Neural cell (in vitro differentiated cells): Measurements from ENCODE around the gene ELSPBP1. TPM values are rescaled to one million over a fixed set of nuclear protein-coding genes. Genes with fewer than 3 reads are reported as not detected.

Source experiments
- H2AFZ ChIP-seq: fragments of 200-600, 300-800 bp; sonication (generic), shearing (Covaris generic); 2 replicates; pipeline ENCODE4 v1.6.0; 2014; ENCODE audit warnings: low read depth, mild to moderate bottlenecking, antibody characterized with exemption, low read length, moderate library complexity
- H3F3A ChIP-seq: fragments of 200-600 bp; shearing (Covaris generic); 2 replicates; pipeline ENCODE4 v1.6.1; 2016; ENCODE audit warnings: mild to moderate bottlenecking, moderate library complexity, mixed read lengths, antibody characterized with exemption, low read length; ENCODE audit not compliant: insufficient read depth, poor library complexity, severe bottlenecking
- H3K27ac ChIP-seq: fragments of 200-600, 300-800 bp; sonication (generic), shearing (Covaris generic); 2 replicates; pipeline ENCODE4 v1.5.1; 2014; ENCODE audit warnings: mild to moderate bottlenecking, low read length, moderate library complexity
- H3K27me3 ChIP-seq: fragments of 300-800, 200-600 bp; sonication (generic), shearing (Covaris generic); 2 replicates; pipeline ENCODE4 v1.6.0; 2014; ENCODE audit warnings: mild to moderate bottlenecking, low read depth, low read length, moderate library complexity; ENCODE audit not compliant: insufficient read depth
- H3K36me3 ChIP-seq: fragments of 300-800, 200-600 bp; sonication (generic), shearing (Covaris generic); 2 replicates; pipeline ENCODE4 v1.5.1; 2014; ENCODE audit warnings: mild to moderate bottlenecking, antibody characterized with exemption, low read length, moderate library complexity; ENCODE audit not compliant: insufficient read depth
- H3K4me2 ChIP-seq: fragments of 300-800, 200-600 bp; sonication (generic), shearing (Covaris generic); 2 replicates; pipeline ENCODE4 v1.6.0; 2014; ENCODE audit warnings: mild to moderate bottlenecking, low read length
- H3K4me3 ChIP-seq: fragments of 300-800, 200-600 bp; sonication (generic), shearing (Covaris generic); 2 replicates; pipeline ENCODE4 v1.5.1; 2014; ENCODE audit warnings: mild to moderate bottlenecking, low read length, moderate library complexity
- H3K79me2 ChIP-seq: fragments of 200-600 bp; shearing (Covaris generic); replicated peaks from 2 replicates; pipeline ENCODE4 v1.6.0; 2014; ENCODE audit warnings: mild to moderate bottlenecking, low read length, moderate library complexity; ENCODE audit not compliant: insufficient read depth
- H3K9ac ChIP-seq: fragments of 300-800, 200-600 bp; sonication (generic), shearing (Covaris generic); 2 replicates; pipeline ENCODE4 v1.6.1; 2016; ENCODE audit warnings: mild to moderate bottlenecking, low read length, mixed read lengths
- H3K9me2 ChIP-seq: fragments of 200-600 bp; shearing (Covaris generic); 2 replicates; pipeline ENCODE4 v1.6.1; 2016; ENCODE audit warnings: mild to moderate bottlenecking, low read length, mixed read lengths; ENCODE audit not compliant: insufficient read depth
- H3K9me3 ChIP-seq: fragments of 200-600, 300-800 bp; sonication (generic), shearing (Covaris generic); 2 replicates; pipeline ENCODE4 v1.6.1; 2016; ENCODE audit warnings: mild to moderate bottlenecking, mixed run types, low read length, moderate library complexity, mixed read lengths
- H4K20me1 ChIP-seq: fragments of 200-600 bp; shearing (Covaris generic); 2 replicates; pipeline ENCODE4 v1.6.1; 2016; ENCODE audit warnings: mild to moderate bottlenecking, mixed run types; ENCODE audit not compliant: insufficient read depth
- CTCF ChIP-seq: fragments of 450-650 bp; IDR thresholded peaks from 2 replicates; pipeline ENCODE4 v1.5.1; 2014; ENCODE audit warnings: antibody characterized with exemption, mild to moderate bottlenecking, moderate library complexity; ENCODE audit not compliant: poor library complexity, severe bottlenecking
- EP300 ChIP-seq: fragments of 450-650 bp; conservative IDR thresholded peaks from 2 replicates; pipeline ENCODE4 v1.6.1; 2014; ENCODE audit warnings: antibody characterized with exemption, mild to moderate bottlenecking, moderate library complexity; ENCODE audit not compliant: poor library complexity, severe bottlenecking
- EZH2 ChIP-seq: fragments of 200-600, 300-800 bp; shearing (Covaris generic), sonication (generic); IDR thresholded peaks from 2 replicates; pipeline ENCODE4 v1.6.1; 2014; ENCODE audit warnings: antibody characterized with exemption, low read length, borderline replicate concordance, mild to moderate bottlenecking; ENCODE audit not compliant: insufficient read depth, poor library complexity, severe bottlenecking
- MXI1 ChIP-seq: fragments of 450-650 bp; conservative IDR thresholded peaks from 2 replicates; pipeline ENCODE4 v1.6.1; 2014; ENCODE audit warnings: antibody characterized with exemption, mild to moderate bottlenecking; ENCODE audit not compliant: poor library complexity, severe bottlenecking
- POLR2AphosphoS5 ChIP-seq: IDR thresholded peaks from 2 replicates; pipeline ENCODE4 v1.6.1; 2012
- RAD21 ChIP-seq: fragments of 450-650 bp; conservative IDR thresholded peaks from 2 replicates; pipeline ENCODE4 v1.6.1; 2014; ENCODE audit warnings: antibody characterized with exemption, mild to moderate bottlenecking, moderate library complexity
- REST ChIP-seq: IDR thresholded peaks from 2 replicates; pipeline ENCODE4 v1.6.1; 2012; ENCODE audit warnings: borderline replicate concordance
- SMC3 ChIP-seq: fragments of 450-650 bp; conservative IDR thresholded peaks from 2 replicates; pipeline ENCODE4 v1.6.1; 2014; ENCODE audit warnings: antibody characterized with exemption, mild to moderate bottlenecking, moderate library complexity; ENCODE audit not compliant: poor library complexity
- TAF1 ChIP-seq: IDR thresholded peaks from 2 replicates; pipeline ENCODE4 v1.6.1; 2012; ENCODE audit warnings: low read depth
- polyA plus RNA-seq: library from polyadenylated mRNA; depleted of rRNA; stranded (reverse); fragments of >200 nt; gene quantifications from 2 replicates; pipeline ENCODE4 v1.2.3, GENCODE V29; 2014

The ELSPBP1 gene
- polyA plus RNA-seq, 1 donor from 2014 or later: not detected

- H3K9me2 ChIP-seq: no peaks in the 10 kb centered on the region
- no peaks in the 10 kb centered on the region for H3F3A ChIP-seq
- H4K20me1 ChIP-seq: no peaks in the 10 kb centered on the region
- TF ChIP-seq RAD21: no peak
- TF ChIP-seq SMC3: no peak
- TF ChIP-seq EZH2: no peak
- TF ChIP-seq MXI1: no peak
- no peak for TF ChIP-seq REST
- no peak for TF ChIP-seq TAF1
- TF ChIP-seq EP300: no peak
- TF ChIP-seq CTCF: no peak
- TF ChIP-seq POLR2AphosphoS5: no peak
- no peak overlapping the region for H2AFZ ChIP-seq
- no peaks in the 10 kb centered on the region for H3K27me3 ChIP-seq
- H3K4me2 ChIP-seq: no peak overlapping the region
- H3K36me3 ChIP-seq: no peaks in the 10 kb centered on the region
- H3K9ac ChIP-seq: no peak overlapping the region
- no peaks in the 10 kb centered on the region for H3K79me2 ChIP-seq
- no peak overlapping the region for H3K27ac ChIP-seq
- H3K9me3 ChIP-seq: no peaks in the 10 kb centered on the region
- no peak overlapping the region for H3K4me3 ChIP-seq
Observed at GRCh38 chr19:48044561-48044960, 50.1 kb downstream of the ELSPBP1 start.

DNA sequence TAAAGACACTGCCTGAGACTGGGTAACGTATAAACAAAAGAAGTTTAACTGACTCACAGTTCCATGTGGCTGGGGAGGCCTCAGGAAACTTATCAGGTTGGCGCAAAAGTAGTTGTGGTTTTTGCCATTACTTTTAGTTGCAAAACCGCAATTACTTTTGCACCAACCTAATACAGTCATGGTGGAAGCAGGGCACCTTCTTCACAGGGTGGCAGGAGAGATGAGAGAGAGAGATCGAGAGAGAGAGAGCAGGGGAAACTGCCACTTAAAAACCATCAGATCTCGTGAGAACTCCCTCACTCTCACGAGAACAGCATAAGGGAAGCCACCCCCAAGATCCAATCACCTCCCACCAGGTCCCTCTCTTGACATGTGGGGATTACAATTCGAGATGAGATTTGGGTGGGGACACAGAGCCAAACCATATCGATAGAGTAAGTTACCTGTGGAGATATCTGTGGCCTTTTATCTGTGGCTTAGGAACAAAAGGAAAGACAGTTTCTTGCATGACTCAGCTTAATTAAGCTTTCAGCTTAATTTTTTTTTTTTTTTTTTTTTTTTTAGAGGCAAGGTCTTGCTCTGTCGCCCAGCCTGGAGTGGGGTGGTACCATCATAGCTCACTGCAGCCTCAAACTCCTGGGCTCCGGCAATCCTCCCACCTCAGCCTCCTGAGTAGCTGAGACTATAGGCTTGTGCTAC is 57.1 kb downstream of the ELSPBP1 start:
- no peaks in the 10 kb centered on the region for H3F3A ChIP-seq
- H2AFZ ChIP-seq: no peak overlapping the region
- no peak overlapping the region for H3K9ac ChIP-seq
- H3K79me2 ChIP-seq: no peaks in the 10 kb centered on the region
- H3K36me3 ChIP-seq: no peaks in the 10 kb centered on the region
- no peaks in the 10 kb centered on the region for H3K9me2 ChIP-seq
- no peaks in the 10 kb centered on the region for H3K27me3 ChIP-seq
- no peak overlapping the region for H3K4me3 ChIP-seq
- TF ChIP-seq POLR2AphosphoS5 (no peak), TAF1 (no peak), RAD21 (no peak), EP300 (no peak), REST (no peak), CTCF (no peak), EZH2 (no peak), MXI1 (no peak), SMC3 (no peak)
- no peaks in the 10 kb centered on the region for H3K9me3 ChIP-seq
- no peak overlapping the region for H3K27ac ChIP-seq
- H3K4me2 ChIP-seq: no peak overlapping the region
- no peaks in the 10 kb centered on the region for H4K20me1 ChIP-seq
